Trophoblast cell (in vitro differentiated cells and primary cell): ENCODE data around the gene GFAP.

ENCODE experiments used
- DNase-seq, 2 donors: peaks; one replicate each; pipeline ENCODE4 v3.0.0-alpha.2; 2016
- H2AFZ ChIP-seq: 2 replicates; pipeline ENCODE4 v1.6.1; 2013; ENCODE audit warnings: low read length, moderate library complexity, mild to moderate bottlenecking; ENCODE audit not compliant: insufficient read depth, poor library complexity
- H2AK5ac ChIP-seq: 2 replicates; pipeline ENCODE4 v1.6.1; 2013; ENCODE audit warnings: mild to moderate bottlenecking, low read length
- H2BK120ac ChIP-seq: 2 replicates; pipeline ENCODE4 v1.6.1; 2013; ENCODE audit warnings: low read length, mild to moderate bottlenecking, moderate library complexity; ENCODE audit not compliant: insufficient read depth, poor library complexity
- H2BK12ac ChIP-seq: 2 replicates; pipeline ENCODE4 v1.6.1; 2013; ENCODE audit warnings: mild to moderate bottlenecking, low read length, moderate library complexity
- H2BK5ac ChIP-seq: 2 replicates; pipeline ENCODE4 v1.6.1; 2013; ENCODE audit warnings: low read length, low read depth, moderate library complexity, mild to moderate bottlenecking; ENCODE audit not compliant: poor library complexity
- H3K14ac ChIP-seq: 2 replicates; pipeline ENCODE4 v1.6.1; 2013; ENCODE audit warnings: mild to moderate bottlenecking, low read length
- H3K18ac ChIP-seq: 2 replicates; pipeline ENCODE4 v1.6.1; 2013; ENCODE audit warnings: mild to moderate bottlenecking, low read length
- H3K23ac ChIP-seq: 2 replicates; pipeline ENCODE4 v1.6.1; 2013; ENCODE audit warnings: low read length
- H3K27ac ChIP-seq: 2 replicates; pipeline ENCODE4 v1.5.1; 2013; ENCODE audit warnings: low read depth, mild to moderate bottlenecking, inconsistent platforms, low read length, moderate library complexity
- H3K27me3 ChIP-seq: 2 replicates; pipeline ENCODE4 v1.6.1; 2013; ENCODE audit warnings: inconsistent platforms, mild to moderate bottlenecking, low read length, moderate library complexity; ENCODE audit not compliant: insufficient read depth
- H3K36me3 ChIP-seq, 2 experiments: 1 replicate in 1 of 2; 2 replicates in 1 of 2; pipeline ENCODE4 v1.6.1; 2013; ENCODE audit warnings: low read length in 2 of 2, mild to moderate bottlenecking in 2 of 2, moderate library complexity in 1 of 2; ENCODE audit not compliant: insufficient read depth in 2 of 2, control insufficient read depth in 1 of 2
- H3K4ac ChIP-seq: 2 replicates; pipeline ENCODE4 v1.6.1; 2013; ENCODE audit warnings: low read depth, mild to moderate bottlenecking, low read length, moderate library complexity
- H3K4me1 ChIP-seq, 2 experiments: 1 replicate in 1 of 2; 2 replicates in 1 of 2; pipeline ENCODE4 v1.6.1; 2013; ENCODE audit warnings: low read length in 2 of 2, mild to moderate bottlenecking in 2 of 2, moderate library complexity in 1 of 2; ENCODE audit not compliant: insufficient read depth in 2 of 2, control insufficient read depth in 1 of 2
- H3K4me2 ChIP-seq: 2 replicates; pipeline ENCODE4 v1.6.1; 2013; ENCODE audit warnings: inconsistent platforms, mild to moderate bottlenecking, low read length, moderate library complexity
- H3K4me3 ChIP-seq: 2 replicates; pipeline ENCODE4 v1.5.1; 2013; ENCODE audit warnings: mild to moderate bottlenecking, low read depth, low read length, inconsistent platforms
- H3K79me1 ChIP-seq: one replicate; pipeline ENCODE4 v1.6.1; 2013; ENCODE audit warnings: low read length
- H3K79me2 ChIP-seq: 2 replicates; pipeline ENCODE4 v1.6.1; 2013; ENCODE audit warnings: low read length, mild to moderate bottlenecking; ENCODE audit not compliant: control insufficient read depth, insufficient read depth, poor library complexity
- H3K9ac ChIP-seq: 2 replicates; pipeline ENCODE4 v1.6.1; 2013; ENCODE audit warnings: mild to moderate bottlenecking, low read length
- H3K9me3 ChIP-seq: 2 replicates; pipeline ENCODE4 v1.6.1; 2013; ENCODE audit warnings: low read depth, mild to moderate bottlenecking, control low read depth, inconsistent platforms, low read length; ENCODE audit not compliant: insufficient read depth
- H4K12ac ChIP-seq: 2 replicates; pipeline ENCODE4 v1.6.1; 2013; ENCODE audit warnings: low read depth, mild to moderate bottlenecking, low read length, moderate library complexity
- H4K8ac ChIP-seq: 2 replicates; pipeline ENCODE4 v1.6.1; 2013; ENCODE audit warnings: low read depth, mild to moderate bottlenecking, low read length, moderate library complexity
- H4K91ac ChIP-seq: one replicate; pipeline ENCODE4 v1.6.1; 2013; ENCODE audit warnings: low read depth, mild to moderate bottlenecking, low read length, moderate library complexity
- WGBS: extraction: QIAGEN DNeasy Blood & Tissue Kit; methylation state at CpG from one replicate; pipeline ENCODE4 v1.1.7; 2013; ENCODE audit warnings: missing lambda C conversion rate; ENCODE audit not compliant: insufficient read length, insufficient coverage; ENCODE audit errors: extremely low coverage; 5-methylcytosine and 5-hydroxymethylcytosine counted together

The GFAP gene

GRCh38 chr17:44915862-44916780 lies 821 bp upstream of the GFAP start:
- Histone ChIP-seq H2BK5ac (no peak overlapping the region), H2BK120ac (no peak overlapping the region), H3K9me3 (no peaks in the 10 kb centered on the region), H2BK12ac (no peak overlapping the region), H3K14ac (no peak overlapping the region), H3K9ac (no peak overlapping the region), H4K12ac (no peak overlapping the region), H2AK5ac (no peak overlapping the region), H3K23ac (no peak overlapping the region), H3K36me3 (no peaks in the 10 kb centered on the region), H2AFZ (no peak overlapping the region), H3K79me1 (no peaks in the 10 kb centered on the region), H3K27me3 (no peaks in the 10 kb centered on the region), H3K27ac (no peak overlapping the region), H3K4me2 (no peak overlapping the region), H3K4me3 (no peak overlapping the region), H4K8ac (no peak overlapping the region), H3K4me1 (peaks cover 3 to 6% of the 10 kb centered on the region in 2 experiments), H3K79me2 (no peaks in the 10 kb centered on the region), H3K18ac (no peak overlapping the region), H4K91ac (no peak overlapping the region), H3K4ac (no peak overlapping the region)
- WGBS = no CpG with 5 or more reads among the region's 11 CpGs
- no peak for DNase-seq

DNA sequence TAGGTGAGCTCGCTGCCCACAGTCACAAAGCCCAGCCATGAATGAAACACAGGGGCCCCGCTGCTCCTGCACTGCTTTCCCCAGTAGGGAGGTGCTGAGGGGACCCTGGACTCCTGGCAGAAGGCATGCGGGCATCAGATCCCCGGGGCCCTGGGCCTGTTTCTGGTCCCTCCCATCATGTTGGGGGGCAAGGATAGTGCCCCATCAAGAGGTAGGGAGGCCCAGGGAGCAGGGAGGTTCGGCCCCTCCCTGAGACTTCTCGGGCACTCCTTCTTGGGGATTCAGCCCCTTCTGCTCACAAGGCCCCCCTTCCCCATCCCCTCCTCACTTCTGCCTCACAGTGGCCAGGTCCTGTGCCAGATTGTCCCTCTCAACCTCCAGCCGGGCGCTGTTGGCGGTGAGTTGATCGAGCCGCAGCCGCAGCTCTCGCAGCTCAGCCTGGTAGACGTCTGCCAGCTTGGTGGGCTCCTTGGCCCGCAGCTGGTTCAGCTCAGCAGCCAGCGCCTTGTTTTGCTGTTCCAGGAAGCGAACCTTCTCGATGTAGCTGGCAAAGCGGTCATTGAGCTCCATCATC lies 515 bp downstream of the GFAP start:
- H3K9ac ChIP-seq = no peak overlapping the region
- H4K12ac ChIP-seq = no peak overlapping the region
- no peak overlapping the region for H3K4me2 ChIP-seq
- no peak overlapping the region for H3K23ac ChIP-seq
- no peak overlapping the region for H3K14ac ChIP-seq
- no peak overlapping the region for H3K4ac ChIP-seq
- H2BK5ac ChIP-seq = no peak overlapping the region
- DNase-seq = no peak
- no peaks in the 10 kb centered on the region for H3K27me3 ChIP-seq
- H3K79me2 ChIP-seq = no peaks in the 10 kb centered on the region
- H3K4me3 ChIP-seq = no peak overlapping the region
- H2BK12ac ChIP-seq = no peak overlapping the region
- H2BK120ac ChIP-seq = no peak overlapping the region
- H3K4me1 ChIP-seq = peaks cover 3 to 6% of the 10 kb centered on the region in 2 experiments
- no peaks in the 10 kb centered on the region for H3K79me1 ChIP-seq
- H2AFZ ChIP-seq = no peak overlapping the region
- no peak overlapping the region for H3K18ac ChIP-seq
- no peak overlapping the region for H2AK5ac ChIP-seq
- H4K8ac ChIP-seq = no peak overlapping the region
- H3K9me3 ChIP-seq = no peaks in the 10 kb centered on the region
- H3K27ac ChIP-seq = no peak overlapping the region
- H3K36me3 ChIP-seq = no peaks in the 10 kb centered on the region
- H4K91ac ChIP-seq = no peak overlapping the region
- WGBS = no CpG with 5 or more reads among the region's 19 CpGs

- no peak for DNase-seq
- Histone ChIP-seq H2BK5ac (no peak overlapping the region), H3K79me2 (no peaks in the 10 kb centered on the region), H3K18ac (no peak overlapping the region), H4K8ac (no peak overlapping the region), H3K4ac (no peak overlapping the region), H3K36me3 (no peaks in the 10 kb centered on the region), H3K23ac (no peak overlapping the region), H3K4me1 (peaks cover 3 to 6% of the 10 kb centered on the region in 2 experiments), H3K79me1 (no peaks in the 10 kb centered on the region), H3K9ac (no peak overlapping the region), H2BK12ac (no peak overlapping the region), H2BK120ac (no peak overlapping the region), H3K4me2 (no peak overlapping the region), H2AFZ (no peak overlapping the region), H3K4me3 (no peak overlapping the region), H3K14ac (no peak overlapping the region), H3K9me3 (no peaks in the 10 kb centered on the region), H3K27me3 (no peaks in the 10 kb centered on the region), H3K27ac (no peak overlapping the region), H2AK5ac (no peak overlapping the region), H4K12ac (no peak overlapping the region), H4K91ac (no peak overlapping the region)
- whole genome bisulfite sequencing = no CpG with 5 or more reads among the region's 4 CpGs
Measured at GRCh38 chr17:44914148-44914547, 1.2 kb downstream of the GFAP start.

GRCh38 chr17:44913676-44914075 lies 1.6 kb downstream of the GFAP start:
- H3K23ac ChIP-seq = no peak overlapping the region

More at GRCh38 chr17:44913676-44914075, 1.6 kb downstream of the GFAP start:
- Histone ChIP-seq H2BK120ac (no peak overlapping the region), H3K4me2 (no peak overlapping the region), H3K4me1 (peaks cover 3 to 6% of the 10 kb centered on the region in 2 experiments), H3K9ac (no peak overlapping the region), H3K36me3 (no peaks in the 10 kb centered on the region), H4K91ac (no peak overlapping the region), H3K27ac (no peak overlapping the region), H3K27me3 (no peaks in the 10 kb centered on the region), H3K4me3 (no peak overlapping the region), H2BK5ac (no peak overlapping the region), H3K79me2 (no peaks in the 10 kb centered on the region), H3K4ac (no peak overlapping the region), H3K18ac (no peak overlapping the region), H4K8ac (no peak overlapping the region), H2AK5ac (no peak overlapping the region), H3K79me1 (no peaks in the 10 kb centered on the region), H4K12ac (no peak overlapping the region), H3K9me3 (no peaks in the 10 kb centered on the region), H2BK12ac (no peak overlapping the region), H2AFZ (no peak overlapping the region), H3K14ac (no peak overlapping the region)
- DNase-seq = no peak
- WGBS = no CpG with 5 or more reads among the region's 6 CpGs
